ENCODE data around the gene TMEM167B.

GRCh38 chr1:109104364-109105151, 14.0 kb downstream of the TMEM167B start:
- no peak for TF ChIP-seq CTCF (IDR thresholded peaks at IDR 0.05; ENCODE audit: insufficient read depth, low read length)
- TF ChIP-seq POLR2AphosphoS5 (IDR thresholded peaks at IDR 0.05; ENCODE audit: low read depth): peak; percentile 15; the same call in 1 of the 2 replicates

Measured in HL-60 (cell line).